ENCODE data around the gene RGSL1.

RGSL1 gene

GRCh38 chr1:182556279-182556678, 106.3 kb downstream of the RGSL1 start:
- no peak overlapping the region for H3K27ac ChIP-seq (ENCODE audit: poor library complexity, severe bottlenecking)

GRCh38 chr1:182560392-182560984, 110.5 kb downstream of the RGSL1 start:
- Histone ChIP-seq H3K4me1 (ENCODE audit: insufficient read depth, poor library complexity, severe bottlenecking) (no peaks in the 10 kb centered on the region), H3K4me3 (ENCODE audit: severe bottlenecking) (no peak overlapping the region), H3K27ac (ENCODE audit: poor library complexity, severe bottlenecking) (no peak overlapping the region), H3K36me3 (ENCODE audit: low read depth) (no peaks in the 10 kb centered on the region), H3K27me3 (ENCODE audit: insufficient read depth, poor library complexity, severe bottlenecking) (no peaks in the 10 kb centered on the region), H3K9me3 (ENCODE audit: severe bottlenecking) (no peaks in the 10 kb centered on the region)
- ATAC-seq (ENCODE audit: low read depth) (no peak), DNase-seq (ENCODE audit: low spot score) (no peak)
- TF ChIP-seq CTCF (IDR thresholded peaks at IDR 0.05; ENCODE audit: poor library complexity, severe bottlenecking), result no peak

More at GRCh38 chr1:182556279-182556678, 106.3 kb downstream of the RGSL1 start:
- Histone ChIP-seq H3K4me1 (ENCODE audit: insufficient read depth, poor library complexity, severe bottlenecking) (no peaks in the 10 kb centered on the region), H3K27me3 (ENCODE audit: insufficient read depth, poor library complexity, severe bottlenecking) (no peaks in the 10 kb centered on the region), H3K4me3 (ENCODE audit: severe bottlenecking) (no peak overlapping the region), H3K9me3 (ENCODE audit: severe bottlenecking) (no peaks in the 10 kb centered on the region), H3K36me3 (ENCODE audit: low read depth) (no peaks in the 10 kb centered on the region)
- ATAC-seq (ENCODE audit: low read depth) (peak; percentile 64), DNase-seq (ENCODE audit: low spot score) (no peak)
- TF ChIP-seq CTCF (IDR thresholded peaks at IDR 0.05; ENCODE audit: poor library complexity, severe bottlenecking), result no peak

- Histone ChIP-seq H3K36me3 (ENCODE audit: low read depth) (no peaks in the 10 kb centered on the region), H3K4me1 (ENCODE audit: insufficient read depth, poor library complexity, severe bottlenecking) (no peaks in the 10 kb centered on the region), H3K9me3 (ENCODE audit: severe bottlenecking) (no peaks in the 10 kb centered on the region), H3K4me3 (ENCODE audit: severe bottlenecking) (no peak overlapping the region), H3K27me3 (ENCODE audit: insufficient read depth, poor library complexity, severe bottlenecking) (no peaks in the 10 kb centered on the region), H3K27ac (ENCODE audit: poor library complexity, severe bottlenecking) (no peak overlapping the region)
- DNase-seq (ENCODE audit: low spot score), result no peak
- no peak for TF ChIP-seq CTCF (IDR thresholded peaks at IDR 0.05; ENCODE audit: poor library complexity, severe bottlenecking)
- ATAC-seq (ENCODE audit: low read depth), result no peak
Observed at GRCh38 chr1:182561456-182561855, 111.5 kb downstream of the RGSL1 start.

GRCh38 chr1:182563095-182563494, 113.1 kb downstream of the RGSL1 start:
- TF ChIP-seq CTCF (IDR thresholded peaks at IDR 0.05; ENCODE audit: poor library complexity, severe bottlenecking), result no peak
- DNase-seq (ENCODE audit: low spot score), result no peak

GRCh38 chr1:182564406-182565004, 114.6 kb downstream of the RGSL1 start:
- Histone ChIP-seq H3K9me3 (ENCODE audit: severe bottlenecking) (no peaks in the 10 kb centered on the region), H3K27me3 (ENCODE audit: insufficient read depth, poor library complexity, severe bottlenecking) (peaks cover 4% of the 10 kb centered on the region), H3K27ac (ENCODE audit: poor library complexity, severe bottlenecking) (no peak overlapping the region), H3K4me3 (ENCODE audit: severe bottlenecking) (no peak overlapping the region), H3K36me3 (ENCODE audit: low read depth) (no peaks in the 10 kb centered on the region), H3K4me1 (ENCODE audit: insufficient read depth, poor library complexity, severe bottlenecking) (no peaks in the 10 kb centered on the region)
- ATAC-seq (ENCODE audit: low read depth) (no peak), DNase-seq (ENCODE audit: low spot score) (no peak)
- no peak for TF ChIP-seq CTCF (IDR thresholded peaks at IDR 0.05; ENCODE audit: poor library complexity, severe bottlenecking)

More at GRCh38 chr1:182563095-182563494, 113.1 kb downstream of the RGSL1 start:
- H3K27me3 ChIP-seq (ENCODE audit: insufficient read depth, poor library complexity, severe bottlenecking), result peaks cover 4% of the 10 kb centered on the region
- no peaks in the 10 kb centered on the region for H3K36me3 ChIP-seq (ENCODE audit: low read depth)
- no peaks in the 10 kb centered on the region for H3K9me3 ChIP-seq (ENCODE audit: severe bottlenecking)
- H3K4me1 ChIP-seq (ENCODE audit: insufficient read depth, poor library complexity, severe bottlenecking), result no peaks in the 10 kb centered on the region
- ATAC-seq (ENCODE audit: low read depth), result no peak
- H3K27ac ChIP-seq (ENCODE audit: poor library complexity, severe bottlenecking), result no peak overlapping the region
- no peak overlapping the region for H3K4me3 ChIP-seq (ENCODE audit: severe bottlenecking)
